ENCODE measurements around the gene UBTD1.

GRCh38 chr10:97499561-97500296 is 1.0 kb downstream of the UBTD1 start:
- TF ChIP-seq, protein P1, sequence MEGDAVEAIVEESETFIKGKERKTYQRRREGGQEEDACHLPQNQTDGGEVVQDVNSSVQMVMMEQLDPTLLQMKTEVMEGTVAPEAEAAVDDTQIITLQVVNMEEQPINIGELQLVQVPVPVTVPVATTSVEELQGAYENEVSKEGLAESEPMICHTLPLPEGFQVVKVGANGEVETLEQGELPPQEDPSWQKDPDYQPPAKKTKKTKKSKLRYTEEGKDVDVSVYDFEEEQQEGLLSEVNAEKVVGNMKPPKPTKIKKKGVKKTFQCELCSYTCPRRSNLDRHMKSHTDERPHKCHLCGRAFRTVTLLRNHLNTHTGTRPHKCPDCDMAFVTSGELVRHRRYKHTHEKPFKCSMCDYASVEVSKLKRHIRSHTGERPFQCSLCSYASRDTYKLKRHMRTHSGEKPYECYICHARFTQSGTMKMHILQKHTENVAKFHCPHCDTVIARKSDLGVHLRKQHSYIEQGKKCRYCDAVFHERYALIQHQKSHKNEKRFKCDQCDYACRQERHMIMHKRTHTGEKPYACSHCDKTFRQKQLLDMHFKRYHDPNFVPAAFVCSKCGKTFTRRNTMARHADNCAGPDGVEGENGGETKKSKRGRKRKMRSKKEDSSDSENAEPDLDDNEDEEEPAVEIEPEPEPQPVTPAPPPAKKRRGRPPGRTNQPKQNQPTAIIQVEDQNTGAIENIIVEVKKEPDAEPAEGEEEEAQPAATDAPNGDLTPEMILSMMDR (optimal IDR thresholded peaks at IDR 0.05 in 1 of 3, IDR thresholded peaks at IDR 0.05 in 1 of 3, conservative IDR thresholded peaks at IDR 0.05 in 1 of 3; ENCODE audit: extremely low read depth in 1 of 3, insufficient read depth in 2 of 3, low read length in 3 of 3), result no peak
- TF ChIP-seq EZH2 (IDR thresholded peaks at IDR 0.05; ENCODE audit: low read length), result no peak

Data from keratinocyte (primary cell).